HG03378 (cell line): ENCODE measurements around the gene TBC1D22A.

Source experiments
- ATAC-seq: cut with Tn5 transposase; IDR thresholded peaks from one replicate; pipeline ENCODE4 v1.9.1; 2021; ENCODE audit warnings: mild to moderate bottlenecking, moderate library complexity; ENCODE audit not compliant: unreplicated experiment

TBC1D22A gene

DNA sequence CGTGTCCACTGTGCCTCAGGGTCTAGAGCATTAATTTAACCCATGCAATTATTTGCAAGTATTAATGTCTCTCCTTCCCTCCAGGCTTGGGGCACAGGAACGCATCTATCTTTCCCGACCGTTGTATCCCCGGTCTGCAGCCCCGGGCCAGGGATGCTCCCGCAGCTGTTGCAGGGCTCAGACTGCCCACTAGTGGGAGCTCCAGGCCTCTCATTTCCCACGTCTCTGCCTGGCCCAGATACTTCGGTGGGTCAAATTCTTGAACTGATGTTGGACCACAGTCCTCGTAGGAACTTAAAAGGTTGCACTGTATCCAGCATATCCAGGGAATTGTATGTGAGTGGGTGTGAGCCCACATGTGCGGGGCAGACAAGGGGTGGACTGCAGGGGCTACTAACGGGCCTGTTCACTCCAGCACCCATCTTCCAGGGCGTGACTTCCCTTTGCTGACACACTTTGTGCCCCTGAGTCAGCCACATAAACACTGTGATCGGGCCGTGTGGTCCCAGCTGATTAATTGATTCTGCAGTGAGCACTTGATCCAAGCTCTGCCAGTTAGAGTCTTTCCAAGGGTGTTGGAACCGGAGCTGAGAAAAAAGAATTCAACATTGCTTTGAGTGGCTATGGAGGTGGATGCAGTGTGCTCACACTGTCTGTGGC, 451.3 kb downstream of the TBC1D22A start:
- no peak for ATAC-seq

DNA sequence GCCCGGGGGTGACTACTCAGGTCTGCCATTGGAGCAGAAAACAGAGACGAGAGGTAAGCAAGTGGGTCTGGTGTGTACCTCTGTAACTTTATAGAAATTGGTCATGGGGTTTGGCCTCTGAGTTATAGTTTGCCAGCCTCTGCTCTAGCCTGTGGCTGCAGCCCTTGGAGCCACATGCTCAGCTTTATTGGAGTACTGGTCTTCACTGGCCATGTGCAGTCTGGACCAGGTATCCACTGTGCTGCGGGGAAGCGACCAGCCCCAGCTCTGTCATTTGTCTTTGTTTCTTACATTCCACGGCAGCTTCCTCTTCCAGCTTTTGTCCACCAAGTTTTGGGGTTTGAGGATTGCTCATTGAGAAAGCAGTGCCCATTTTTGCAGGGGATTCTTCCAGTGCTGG, 453.4 kb downstream of the TBC1D22A start:
- no peak for ATAC-seq

GRCh38 chr22:47218671-47219070, 456.2 kb downstream of the TBC1D22A start:
- no peak for ATAC-seq

DNA sequence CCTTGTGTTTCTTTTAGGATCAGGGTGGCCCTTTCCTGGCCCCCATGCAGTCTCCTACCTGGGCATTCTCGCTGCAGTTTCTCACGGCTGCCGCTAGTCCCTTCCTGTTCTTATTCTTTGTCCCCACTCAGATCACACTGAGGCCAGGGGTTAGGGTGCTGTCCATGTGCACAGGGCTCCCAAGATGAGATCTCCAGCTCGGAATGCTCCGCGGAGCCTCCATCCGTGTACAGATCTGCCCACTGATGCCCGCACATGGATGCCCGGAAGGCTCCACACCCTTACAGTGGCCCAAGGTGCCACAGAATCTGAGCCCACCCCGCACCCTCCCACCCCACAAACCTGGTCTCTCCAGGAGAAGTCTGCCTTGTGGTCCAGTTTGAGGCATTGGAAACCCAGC, 457.3 kb downstream of the TBC1D22A start:
- no peak for ATAC-seq

GRCh38 chr22:47220752-47221151, 458.3 kb downstream of the TBC1D22A start:
- ATAC-seq: no peak

DNA sequence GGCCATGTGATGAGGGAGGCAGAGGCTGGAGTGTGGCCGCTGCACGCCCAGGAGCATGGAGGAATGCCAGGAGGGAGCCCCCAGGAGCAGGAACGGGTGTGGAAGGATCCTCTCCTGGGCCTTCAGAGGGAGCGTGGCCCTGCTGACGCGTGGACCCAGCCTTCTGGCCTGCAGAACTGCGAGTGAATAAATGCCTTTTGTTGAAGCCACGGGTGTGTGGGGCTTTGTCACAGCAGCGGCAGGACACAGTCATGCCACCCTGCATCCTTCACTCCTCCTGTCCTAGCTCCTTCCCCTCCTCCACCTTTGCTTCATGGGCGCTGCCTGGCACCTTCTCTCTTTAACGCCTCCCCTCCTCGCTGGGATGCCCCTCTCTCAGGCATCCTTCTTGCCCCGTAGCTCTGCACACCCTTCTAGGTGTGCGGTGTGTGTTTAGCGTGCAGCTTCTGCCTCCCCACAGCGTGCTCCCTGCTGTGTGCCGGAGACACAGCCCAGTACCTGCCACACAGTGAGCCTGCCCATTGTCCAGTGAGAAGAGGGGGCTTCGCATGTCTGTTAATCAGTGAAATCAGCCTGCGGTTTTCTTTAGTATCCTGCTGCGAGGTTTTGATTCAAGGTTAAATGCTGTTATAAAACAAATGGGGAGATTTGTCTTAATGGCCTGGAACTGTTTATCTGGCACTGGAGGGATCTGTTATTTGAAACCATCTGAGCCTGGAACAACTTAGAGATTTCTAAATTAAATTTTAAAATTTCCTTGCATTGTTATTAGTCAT, 459.6 kb downstream of the TBC1D22A start:
- no peak for ATAC-seq
